BE2C (cell line): Measurements from ENCODE around the gene TTC9C.

Experiments used
- DNase-seq: peaks from one replicate; pipeline ENCODE4 v3.0.0-alpha.2; 2020
- H3K27me3 ChIP-seq: fragments of 250-450 bp; sonication (Bioruptor Pico); 2 replicates; pipeline ENCODE4 v1.5.1; 2020; ENCODE audit warnings: mild to moderate bottlenecking
- H3K36me3 ChIP-seq: fragments of 250-450 bp; sonication (Bioruptor Pico); 2 replicates; pipeline ENCODE4 v1.5.1; 2020; ENCODE audit warnings: mild to moderate bottlenecking
- H3K4me1 ChIP-seq: fragments of 250-450 bp; sonication (Bioruptor Pico); 2 replicates; pipeline ENCODE4 v1.5.1; 2020
- H3K4me3 ChIP-seq: 2 replicates; pipeline ENCODE4 v1.5.1; 2011; ENCODE audit warnings: low read depth, low read length
- H3K9me3 ChIP-seq: fragments of 250-450 bp; sonication (Bioruptor Pico); 2 replicates; pipeline ENCODE4 v1.5.1; 2020
- TF ChIP-seq, protein P1 (sequence below): IDR thresholded peaks from 2 replicates; pipeline ENCODE4 v1.5.1; 2012; ENCODE audit warnings: mild to moderate bottlenecking, low read depth, low read length

The TTC9C gene

GRCh38 chr11:62705880-62706849 is 22.1 kb upstream of the TTC9C start:
- Histone ChIP-seq H3K9me3 (no peaks in the 10 kb centered on the region), H3K27me3 (no peaks in the 10 kb centered on the region), H3K4me1 (peaks cover 8% of the 10 kb centered on the region), H3K36me3 (peaks cover 14% of the 10 kb centered on the region), H3K4me3 (peak overlapping the region; percentile 74)
- TF ChIP-seq, protein P1, sequence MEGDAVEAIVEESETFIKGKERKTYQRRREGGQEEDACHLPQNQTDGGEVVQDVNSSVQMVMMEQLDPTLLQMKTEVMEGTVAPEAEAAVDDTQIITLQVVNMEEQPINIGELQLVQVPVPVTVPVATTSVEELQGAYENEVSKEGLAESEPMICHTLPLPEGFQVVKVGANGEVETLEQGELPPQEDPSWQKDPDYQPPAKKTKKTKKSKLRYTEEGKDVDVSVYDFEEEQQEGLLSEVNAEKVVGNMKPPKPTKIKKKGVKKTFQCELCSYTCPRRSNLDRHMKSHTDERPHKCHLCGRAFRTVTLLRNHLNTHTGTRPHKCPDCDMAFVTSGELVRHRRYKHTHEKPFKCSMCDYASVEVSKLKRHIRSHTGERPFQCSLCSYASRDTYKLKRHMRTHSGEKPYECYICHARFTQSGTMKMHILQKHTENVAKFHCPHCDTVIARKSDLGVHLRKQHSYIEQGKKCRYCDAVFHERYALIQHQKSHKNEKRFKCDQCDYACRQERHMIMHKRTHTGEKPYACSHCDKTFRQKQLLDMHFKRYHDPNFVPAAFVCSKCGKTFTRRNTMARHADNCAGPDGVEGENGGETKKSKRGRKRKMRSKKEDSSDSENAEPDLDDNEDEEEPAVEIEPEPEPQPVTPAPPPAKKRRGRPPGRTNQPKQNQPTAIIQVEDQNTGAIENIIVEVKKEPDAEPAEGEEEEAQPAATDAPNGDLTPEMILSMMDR = no peak
- DNase-seq = peak; percentile 93

DNA sequence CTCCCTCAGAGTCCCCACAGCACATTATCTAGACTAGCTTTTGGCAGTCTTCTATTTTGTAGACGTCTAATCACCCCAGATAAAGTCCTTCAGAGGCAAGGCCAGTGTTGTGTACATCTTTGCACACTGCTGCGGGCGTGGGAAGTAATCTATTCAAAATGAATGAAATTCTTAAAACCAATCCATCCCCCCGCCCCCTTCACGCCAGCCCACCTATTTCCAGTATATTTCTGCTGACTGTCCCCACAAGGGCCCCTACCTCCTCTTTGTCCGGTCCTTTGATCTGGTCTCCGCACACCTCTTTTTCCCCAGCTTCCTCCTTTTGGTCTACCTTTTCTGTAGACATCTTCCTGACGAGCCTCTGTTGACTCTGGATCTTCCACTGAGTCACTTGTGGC is 21.4 kb upstream of the TTC9C start:
- no peak for DNase-seq
- TF ChIP-seq, protein P1 = no peak
- Histone ChIP-seq H3K4me3 (peak overlapping the region; percentile 74), H3K9me3 (no peaks in the 10 kb centered on the region), H3K4me1 (peaks cover 8% of the 10 kb centered on the region), H3K36me3 (peaks cover 18% of the 10 kb centered on the region), H3K27me3 (no peaks in the 10 kb centered on the region)

- Histone ChIP-seq H3K27me3 (no peaks in the 10 kb centered on the region), H3K9me3 (no peaks in the 10 kb centered on the region), H3K4me1 (peaks cover 8% of the 10 kb centered on the region), H3K36me3 (peaks cover 18% of the 10 kb centered on the region), H3K4me3 (peak within 1 kb of the TSS; percentile 74)
- TF ChIP-seq, protein P1 = no peak
- DNase-seq = peak; percentile 88
Measured at GRCh38 chr11:62707277-62707861, 20.9 kb upstream of the TTC9C start, which contains the start of the genes BSCL2 and GNG3. BSCL2 (minus strand) TSS chr11:62707424; CDS start chr11:62707195, 229 bp downstream. GNG3 (plus strand) TSS chr11:62707676; CDS start chr11:62708296, 620 bp downstream.

GRCh38 chr11:62708392-62708791 is 19.9 kb upstream of the TTC9C start:
- H3K4me1 ChIP-seq = peaks cover 8% of the 10 kb centered on the region
- H3K4me3 ChIP-seq = peak overlapping the region; percentile 66
- DNase-seq = no peak
- no peaks in the 10 kb centered on the region for H3K27me3 ChIP-seq
- TF ChIP-seq, protein P1 = no peak
- H3K36me3 ChIP-seq = peaks cover 18% of the 10 kb centered on the region
- H3K9me3 ChIP-seq = no peaks in the 10 kb centered on the region

GRCh38 chr11:62708793-62709192 is 19.5 kb upstream of the TTC9C start:
- Histone ChIP-seq H3K4me3 (peak overlapping the region; percentile 66), H3K27me3 (no peaks in the 10 kb centered on the region), H3K4me1 (peaks cover 8% of the 10 kb centered on the region), H3K9me3 (no peaks in the 10 kb centered on the region), H3K36me3 (peaks cover 18% of the 10 kb centered on the region)
- no peak for DNase-seq
- TF ChIP-seq, protein P1 = no peak
